Hepatocyte (in vitro differentiated cells): ENCODE results near the gene ADAMTS19. TPM values are rescaled to one million over a fixed set of nuclear protein-coding genes. Genes with fewer than 3 reads are reported as not detected.
A peak's percentile ranks its signal among the peaks of the same experiment; 100 is the strongest.

Source experiments
- DNase-seq: peaks from one replicate; pipeline ENCODE4 v3.0.0-alpha.2; 2016; ENCODE audit warnings: low spot score
- H2AFZ ChIP-seq: fragments of 200-600 bp; sonication (generic); 2 replicates; pipeline ENCODE4 v1.6.0; 2016; ENCODE audit warnings: antibody characterized with exemption, mild to moderate bottlenecking
- H3K27ac ChIP-seq: fragments of 200-600 bp; sonication (generic); 2 replicates; pipeline ENCODE4 v1.5.1; 2016; ENCODE audit warnings: mild to moderate bottlenecking
- H3K27me3 ChIP-seq: fragments of 200-600 bp; sonication (generic); 2 replicates; pipeline ENCODE4 v1.6.1; 2016
- H3K36me3 ChIP-seq: fragments of 200-600 bp; sonication (generic); replicated peaks from 2 replicates; pipeline ENCODE4 v1.5.1; 2016; ENCODE audit warnings: low read depth; ENCODE audit not compliant: insufficient read depth
- H3K4me1 ChIP-seq: fragments of 200-600 bp; sonication (generic); 2 replicates; pipeline ENCODE4 v1.5.1; 2016; ENCODE audit warnings: mild to moderate bottlenecking, moderate library complexity; ENCODE audit not compliant: insufficient read depth
- H3K4me2 ChIP-seq: fragments of 200-600 bp; sonication (generic); 2 replicates; pipeline ENCODE4 v1.6.0; 2016
- H3K4me3 ChIP-seq: fragments of 200-600 bp; sonication (generic); 2 replicates; pipeline ENCODE4 v1.5.1; 2016; ENCODE audit warnings: mild to moderate bottlenecking
- H3K79me2 ChIP-seq: fragments of 200-600 bp; sonication (generic); 2 replicates; pipeline ENCODE4 v1.6.0; 2017; ENCODE audit warnings: mild to moderate bottlenecking
- H3K9me2 ChIP-seq: fragments of 200-600 bp; sonication (generic); replicated peaks from 2 replicates; pipeline ENCODE4 v1.6.0; 2017; ENCODE audit warnings: mild to moderate bottlenecking; ENCODE audit not compliant: insufficient read depth
- H3K9me3 ChIP-seq: fragments of 200-600 bp; sonication (generic); 2 replicates; pipeline ENCODE4 v1.5.1; 2016; ENCODE audit warnings: low read depth, mild to moderate bottlenecking
- H4K20me1 ChIP-seq: fragments of 200-600 bp; sonication (generic); 2 replicates; pipeline ENCODE4 v1.6.0; 2016; ENCODE audit warnings: mild to moderate bottlenecking; ENCODE audit not compliant: insufficient read depth, poor library complexity, severe bottlenecking
- CTCF ChIP-seq: fragments of 200-600 bp; sonication (generic); IDR thresholded peaks from 2 replicates; pipeline ENCODE4 v1.5.1; 2016; ENCODE audit warnings: antibody characterized with exemption, mild to moderate bottlenecking; ENCODE audit not compliant: poor library complexity
- EZH2 ChIP-seq: fragments of 200-600 bp; sonication (generic); IDR thresholded peaks from 2 replicates; pipeline ENCODE4 v1.6.1; 2016; ENCODE audit warnings: antibody characterized with exemption, mild to moderate bottlenecking, borderline replicate concordance
- EZH2phosphoT487 ChIP-seq: fragments of 200-600 bp; sonication (generic); IDR thresholded peaks from one replicate; pipeline ENCODE4 v1.6.1; 2018; ENCODE audit warnings: antibody characterized with exemption, mild to moderate bottlenecking, low read depth, moderate library complexity; ENCODE audit not compliant: unreplicated experiment, severe bottlenecking
- WGBS: methylation state at CpG from one replicate; pipeline ENCODE4 v1.1.6; 2016; ENCODE audit warnings: low lambda C conversion rate; ENCODE audit errors: missing lambda C conversion rate; 5-methylcytosine and 5-hydroxymethylcytosine counted together
- polyA plus RNA-seq: library from polyadenylated mRNA; unstranded; fragments of >200 nt; fragmentation: Nextera tagmentation; extraction: Ambion mirVana; gene quantifications from 2 replicates; pipeline ENCODE4 v1.2.1, GENCODE V29; 2016
- total RNA-seq: library from RNA; depleted of rRNA; stranded (reverse); fragments of >200 nt; gene quantifications from 2 replicates; pipeline ENCODE4 v1.2.3, GENCODE V29; 2014

The ADAMTS19 gene
- total and polyA plus RNA-seq, 2 experiments from 2014 or later, result 1.8 to 5.0 TPM

GRCh38 chr5:129748913-129749880, 289.1 kb downstream of the ADAMTS19 start:
- H3K27ac ChIP-seq, result no peak overlapping the region
- no peaks in the 10 kb centered on the region for H4K20me1 ChIP-seq
- no peak overlapping the region for H2AFZ ChIP-seq
- no peaks in the 10 kb centered on the region for H3K79me2 ChIP-seq
- 88% methylated on average over 1 of the region's 1 CpG for whole genome bisulfite sequencing
- H3K9me2 ChIP-seq, result no peaks in the 10 kb centered on the region
- H3K4me1 ChIP-seq, result no peaks in the 10 kb centered on the region
- TF ChIP-seq EZH2, result no peak
- no peak for TF ChIP-seq CTCF
- no peak for TF ChIP-seq EZH2phosphoT487
- no peak for DNase-seq
- H3K4me2 ChIP-seq, result no peak overlapping the region
- no peak overlapping the region for H3K4me3 ChIP-seq
- no peaks in the 10 kb centered on the region for H3K27me3 ChIP-seq
- no peaks in the 10 kb centered on the region for H3K9me3 ChIP-seq
- H3K36me3 ChIP-seq, result no peaks in the 10 kb centered on the region

GRCh38 chr5:129760636-129761325, 300.7 kb downstream of the ADAMTS19 start:
- Histone ChIP-seq H3K4me2 (no peak overlapping the region), H3K27ac (peak overlapping the region; percentile 11), H3K4me1 (peaks cover 10% of the 10 kb centered on the region), H4K20me1 (no peaks in the 10 kb centered on the region), H2AFZ (no peak overlapping the region), H3K79me2 (no peaks in the 10 kb centered on the region), H3K9me3 (no peaks in the 10 kb centered on the region), H3K27me3 (no peaks in the 10 kb centered on the region), H3K9me2 (no peaks in the 10 kb centered on the region), H3K4me3 (no peak overlapping the region), H3K36me3 (no peaks in the 10 kb centered on the region)
- 74% methylated on average over 1 of the region's 1 CpG for WGBS
- no peak for DNase-seq
- TF ChIP-seq EZH2phosphoT487 (no peak), EZH2 (no peak), CTCF (no peak)

- Histone ChIP-seq H3K4me3 (no peak overlapping the region), H3K4me2 (no peak overlapping the region), H3K79me2 (no peaks in the 10 kb centered on the region), H3K9me2 (no peaks in the 10 kb centered on the region), H2AFZ (no peak overlapping the region), H3K36me3 (no peaks in the 10 kb centered on the region), H4K20me1 (no peaks in the 10 kb centered on the region), H3K27ac (no peak overlapping the region), H3K27me3 (no peaks in the 10 kb centered on the region), H3K4me1 (peaks cover 10% of the 10 kb centered on the region), H3K9me3 (no peaks in the 10 kb centered on the region)
- 86% methylated on average over 1 of the region's 1 CpG for WGBS
- TF ChIP-seq EZH2phosphoT487, result no peak
- no peak for TF ChIP-seq CTCF
- no peak for TF ChIP-seq EZH2
- no peak for DNase-seq
These were observed 303.6 kb downstream of the ADAMTS19 start for GRCh38 chr5:129763651-129764050.
